B cell (primary cell): ENCODE results near the gene LMO7. TPM values are rescaled to one million over a fixed set of nuclear protein-coding genes. Genes with fewer than 3 reads are reported as not detected.

Source experiments
- ATAC-seq: fragments of 200-7000 bp; cut with Tn5 transposase; one replicate; pipeline ENCODE4 v1.10.0; 2021; ENCODE audit warnings: low read depth, mild to moderate bottlenecking, moderate number of reproducible peaks, moderate library complexity
- CTCF ChIA-PET: fragments of 350-600 bp; sonication (Branson Sonifier 250); formaldehyde crosslinking; loops from one replicate; lab custom pipeline; 2021; ENCODE audit warnings: antibody characterized with exemption, inconsistent platforms; lab: Charles Lee
- POLR2A ChIA-PET: fragments of 350-600 bp; sonication (Branson Sonifier 250); formaldehyde crosslinking; loops from one replicate; lab custom pipeline; 2021; ENCODE audit warnings: antibody characterized with exemption; lab: Charles Lee
- DNase-seq: peaks from one replicate; pipeline ENCODE4 v3.0.0; 2013
- H2AFZ ChIP-seq: 2 replicates; pipeline ENCODE4 v1.6.1; 2012; ENCODE audit warnings: mild to moderate bottlenecking, low read depth, low read length; ENCODE audit not compliant: insufficient read depth, poor library complexity, severe bottlenecking
- H3K27ac ChIP-seq, 2 donors: 1 replicate in 1 of 2; 2 replicates in 1 of 2; pipeline ENCODE4 v1.5.1; 2012 to 2013; ENCODE audit warnings: low read length in 2 of 2, mild to moderate bottlenecking in 2 of 2, moderate library complexity in 1 of 2
- H3K27me3 ChIP-seq, 4 experiments: fragments of 200-600 bp in 1 of 4; sonication (generic) in 1 of 4; replicated peaks in 1 of 4; 1 replicate in 2 of 4; 2 replicates in 2 of 4; pipeline versions ENCODE4 v1.6.1 to v1.7.0; 2013 to 2016; ENCODE audit warnings: low read length in 3 of 4, mild to moderate bottlenecking in 2 of 4, mixed read lengths in 1 of 4, moderate library complexity in 1 of 4; ENCODE audit not compliant: insufficient read depth in 4 of 4, control insufficient read depth in 3 of 4; ENCODE audit errors: control extremely low read depth in 1 of 4
- H3K36me3 ChIP-seq, 2 experiments: replicated peaks in 1 of 2; 1 replicate in 1 of 2; 2 replicates in 1 of 2; pipeline versions ENCODE4 v1.6.1 to v1.7.1; 2013; ENCODE audit warnings: low read length in 1 of 2; ENCODE audit not compliant: insufficient read depth in 2 of 2, control insufficient read depth in 1 of 2; ENCODE audit errors: control extremely low read depth in 1 of 2, extremely low read depth in 1 of 2
- H3K4me1 ChIP-seq, 2 donors: fragments of 200-600 bp in 1 of 2; sonication (generic) in 1 of 2; 1 replicate in 1 of 2; 2 replicates in 1 of 2; pipeline versions ENCODE4 v1.5.1 to v1.6.1; 2013 to 2017; ENCODE audit warnings: low read length in 2 of 2; ENCODE audit not compliant: control insufficient read depth in 2 of 2, insufficient read depth in 2 of 2
- H3K4me2 ChIP-seq: replicated peaks from 2 replicates; pipeline ENCODE3; 2012; ENCODE audit warnings: mild to moderate bottlenecking, low read depth, low read length; ENCODE audit not compliant: poor library complexity, severe bottlenecking
- H3K4me3 ChIP-seq, 5 experiments: fragments of 200-600 bp in 1 of 5; sonication (generic) in 1 of 5; 1 replicate in 3 of 5; 2 replicates in 2 of 5; pipeline versions ENCODE4 v1.5.1 to v1.7.0; 2011 to 2016; ENCODE audit warnings: low read length in 4 of 5, mild to moderate bottlenecking in 4 of 5, low read depth in 2 of 5, control low read depth in 1 of 5, moderate library complexity in 1 of 5; ENCODE audit not compliant: insufficient read depth in 1 of 5; ENCODE audit errors: control extremely low read depth in 1 of 5, extremely low read depth in 1 of 5
- H3K79me2 ChIP-seq: fragments of 200-600 bp; sonication (generic); one replicate; pipeline ENCODE4 v1.6.0; 2016; ENCODE audit warnings: low read length; ENCODE audit not compliant: control insufficient read depth, insufficient read depth
- H3K9ac ChIP-seq: fragments of 200-600 bp; sonication (generic); 2 replicates; pipeline ENCODE4 v1.6.1; 2017; ENCODE audit warnings: mild to moderate bottlenecking, low read length, moderate library complexity
- H3K9me3 ChIP-seq, 3 donors: one replicate each; pipeline versions ENCODE4 v1.6.1 to v1.7.1; 2013; ENCODE audit warnings: low read length in 2 of 3; ENCODE audit not compliant: control insufficient read depth in 2 of 3, insufficient read depth in 1 of 3; ENCODE audit errors: control extremely low read depth in 1 of 3
- H4K20me1 ChIP-seq: 2 replicates; pipeline ENCODE4 v1.6.0; 2012; ENCODE audit warnings: mild to moderate bottlenecking, low read length; ENCODE audit not compliant: insufficient read depth, control insufficient read depth, poor library complexity, severe bottlenecking
- H3K27ac Mint-ChIP-seq: one replicate; pipeline ENCODE4 v1.8.0; 2021; ENCODE audit warnings: mixed read lengths
- H3K27me3 Mint-ChIP-seq: one replicate; pipeline ENCODE4 v1.8.0; 2021; ENCODE audit warnings: mixed read lengths
- H3K4me1 Mint-ChIP-seq: one replicate; pipeline ENCODE4 v1.8.0; 2021; ENCODE audit warnings: mixed read lengths
- H3K4me3 Mint-ChIP-seq: one replicate; pipeline ENCODE4 v1.8.0; 2021; ENCODE audit warnings: mixed read lengths
- H3K9me3 Mint-ChIP-seq: one replicate; pipeline ENCODE4 v1.8.0; 2022; ENCODE audit warnings: mixed read lengths; ENCODE audit not compliant: insufficient read depth
- CTCF ChIP-seq: fragments of 200-600 bp; IDR thresholded peaks from one replicate; pipeline ENCODE4 v1.8.0; 2022; ENCODE audit warnings: antibody characterized with exemption, mild to moderate bottlenecking
- EZH2 ChIP-seq: IDR thresholded peaks from 2 replicates; pipeline ENCODE4 v1.6.1; 2012; ENCODE audit warnings: borderline replicate concordance, low read depth, mild to moderate bottlenecking, moderate library complexity, low read length; ENCODE audit not compliant: insufficient read depth, poor library complexity, severe bottlenecking
- WGBS: methylation state at CpG from one replicate; pipeline ENCODE4 v1.1.5; 2013; ENCODE audit warnings: missing lambda C conversion rate; ENCODE audit not compliant: insufficient coverage; 5-methylcytosine and 5-hydroxymethylcytosine counted together
- intact Hi-C: fragments of 100-400 bp; cut with micrococcal nuclease; formaldehyde crosslinking; loops from one replicate; pipeline ENCODE4 v1.10.0; 2022
- polyA plus RNA-seq: library from polyadenylated mRNA; depleted of rRNA; stranded (reverse); fragments of >200 nt; gene quantifications from 2 replicates; pipeline ENCODE4 v1.2.3, GENCODE V29; 2012
- total RNA-seq, 2 donors: library from RNA; stranded (reverse); fragments of 120-200 nt in 1 of 2; gene quantifications; 1 replicate in 1 of 2; 2 replicates in 1 of 2; pipeline versions ENCODE4 v1.2.3 to v1.2.4, GENCODE V29; 2013 to 2022

LMO7 gene
- total and polyA plus RNA-seq, 2 donors (not counting 1 experiment from before 2014, with no cell fraction given) = 7.8 to 17.4 TPM

- H3K4me1 ChIP-seq = no peaks in the 10 kb centered on the region
- Mint-ChIP-seq H3K27me3 (no peaks in the 10 kb centered on the region), H3K27ac (no peak overlapping the region), H3K4me1 (no peaks in the 10 kb centered on the region), H3K9me3 (no peaks in the 10 kb centered on the region), H3K4me3 (no peak overlapping the region)
- H3K36me3 ChIP-seq = no peaks in the 10 kb centered on the region
- no peak overlapping the region for H3K4me2 ChIP-seq
- no peaks in the 10 kb centered on the region for H3K79me2 ChIP-seq
- no peak for DNase-seq
- no peak overlapping the region for H3K4me3 ChIP-seq
- ChIA-PET POLR2A (no interaction called here), CTCF (interaction anchor here (0.7 to 2.0 kb wide), 2 partner anchors 13 to 1057 kb away, joined by 3 to 12 read pairs; no protein-coding TSS in a partner anchor)
- no CpG with 5 or more reads among the region's 1 CpG for WGBS
- ATAC-seq = no peak
- H3K9me3 ChIP-seq = no peaks in the 10 kb centered on the region
- H3K9ac ChIP-seq = no peak overlapping the region
- no peaks in the 10 kb centered on the region for H4K20me1 ChIP-seq
- TF ChIP-seq CTCF = no peak
- no peak for TF ChIP-seq EZH2
- no peak overlapping the region for H2AFZ ChIP-seq
- no peak overlapping the region for H3K27ac ChIP-seq
- intact Hi-C loops = no loop called here
- H3K27me3 ChIP-seq = no peaks in the 10 kb centered on the region
Observed at GRCh38 chr13:75857291-75857690, 221.2 kb downstream of the LMO7 start.

GRCh38 chr13:75860935-75861334 is 224.8 kb downstream of the LMO7 start:
- no peaks in the 10 kb centered on the region for H4K20me1 ChIP-seq
- 97% methylated on average over 6 of the region's 6 CpGs for WGBS
- no peak for DNase-seq
- no peaks in the 10 kb centered on the region for H3K4me1 ChIP-seq
- H2AFZ ChIP-seq = no peak overlapping the region
- H3K4me2 ChIP-seq = no peak overlapping the region
- no peak overlapping the region for H3K4me3 Mint-ChIP-seq
- H3K36me3 ChIP-seq = no peaks in the 10 kb centered on the region
- no peaks in the 10 kb centered on the region for H3K79me2 ChIP-seq
- ATAC-seq = no peak
- TF ChIP-seq EZH2 = no peak
- TF ChIP-seq CTCF = no peak
- H3K9me3 ChIP-seq = no peaks in the 10 kb centered on the region
- no peaks in the 10 kb centered on the region for H3K9me3 Mint-ChIP-seq
- POLR2A ChIA-PET = no interaction called here
- no peaks in the 10 kb centered on the region for H3K27me3 ChIP-seq
- intact Hi-C loops = no loop called here
- H3K4me1 Mint-ChIP-seq = no peaks in the 10 kb centered on the region
- CTCF ChIA-PET = interaction anchor here (1.9 kb wide), 1 partner anchor 9 kb away, joined by 11 read pairs; no protein-coding TSS in a partner anchor
- no peak overlapping the region for H3K4me3 ChIP-seq
- H3K27ac ChIP-seq = no peak overlapping the region
- no peak overlapping the region for H3K27ac Mint-ChIP-seq
- no peak overlapping the region for H3K9ac ChIP-seq
- no peaks in the 10 kb centered on the region for H3K27me3 Mint-ChIP-seq
